Fibroblast of the aortic adventitia (primary cell): Measurements from ENCODE around the gene SIGLEC9. TPM values are rescaled to one million over a fixed set of nuclear protein-coding genes. Genes with fewer than 3 reads are reported as not detected.

Experiments used
- DNase-seq: peaks from one replicate; pipeline ENCODE4 v3.0.0-alpha.2; 2010; ENCODE audit warnings: low read depth
- H3K4me3 ChIP-seq: 2 replicates; pipeline ENCODE4 v1.5.1; 2011; ENCODE audit warnings: low read depth, mild to moderate bottlenecking, control low read depth, low read length, moderate library complexity
- CTCF ChIP-seq: IDR thresholded peaks from 2 replicates; pipeline ENCODE4 v1.5.1; 2011; ENCODE audit warnings: mild to moderate bottlenecking, low read length, control low read depth, inconsistent platforms; ENCODE audit not compliant: insufficient read depth
- total RNA-seq: library from RNA; depleted of rRNA; stranded (reverse); fragments of >200 nt; gene quantifications from 2 replicates; pipeline ENCODE4 v1.2.3, GENCODE V29; 2012; ENCODE audit warnings: low replicate concordance

The SIGLEC9 gene
- 0.09 TPM in 1 of 2 replicates, not detected in the other for total RNA-seq

DNA sequence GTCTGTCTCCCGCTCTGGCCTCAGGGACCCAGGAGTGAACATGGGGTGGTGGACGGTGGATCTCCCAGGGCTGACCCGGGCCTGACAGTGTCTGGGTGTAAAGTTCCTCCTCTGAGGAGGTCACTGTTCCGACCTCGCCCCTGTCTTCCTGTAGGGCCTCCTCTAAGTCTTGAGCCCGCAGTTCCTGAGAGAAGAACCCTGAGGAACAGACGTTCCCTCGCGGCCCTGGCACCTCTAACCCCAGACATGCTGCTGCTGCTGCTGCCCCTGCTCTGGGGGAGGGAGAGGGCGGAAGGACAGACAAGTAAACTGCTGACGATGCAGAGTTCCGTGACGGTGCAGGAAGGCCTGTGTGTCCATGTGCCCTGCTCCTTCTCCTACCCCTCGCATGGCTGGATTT, at the start of gene SIGLEC9:
Gene SIGLEC9 (plus strand): TSS at position 178 of the 400 bp plus-strand sequence. CDS start 69 bp downstream, at position 247.
- TF ChIP-seq CTCF = no peak
- H3K4me3 ChIP-seq = no peak within 1 kb of the TSS
- DNase-seq = no peak

DNA sequence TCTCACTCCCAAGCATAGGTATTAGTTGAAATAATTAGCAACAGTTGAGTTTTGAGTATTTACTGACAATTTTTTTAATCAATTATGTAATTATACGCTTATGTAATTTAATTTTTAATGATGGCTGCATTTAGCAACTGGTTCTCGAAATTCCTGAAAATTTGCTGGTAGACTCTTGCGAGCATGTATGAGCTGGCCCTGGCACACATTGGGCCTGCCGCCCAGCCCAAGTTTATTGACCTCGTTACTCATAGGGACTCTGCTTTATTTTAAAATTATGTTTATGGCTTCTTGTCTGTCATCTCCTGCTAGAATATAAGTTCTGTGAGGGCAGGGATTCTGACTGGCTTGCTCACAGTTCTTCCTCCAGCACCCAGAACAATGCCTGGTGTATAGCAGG, 48.7 kb upstream of the SIGLEC9 start:
- no peak overlapping the region for H3K4me3 ChIP-seq
- TF ChIP-seq CTCF = no peak
- DNase-seq = no peak

DNA sequence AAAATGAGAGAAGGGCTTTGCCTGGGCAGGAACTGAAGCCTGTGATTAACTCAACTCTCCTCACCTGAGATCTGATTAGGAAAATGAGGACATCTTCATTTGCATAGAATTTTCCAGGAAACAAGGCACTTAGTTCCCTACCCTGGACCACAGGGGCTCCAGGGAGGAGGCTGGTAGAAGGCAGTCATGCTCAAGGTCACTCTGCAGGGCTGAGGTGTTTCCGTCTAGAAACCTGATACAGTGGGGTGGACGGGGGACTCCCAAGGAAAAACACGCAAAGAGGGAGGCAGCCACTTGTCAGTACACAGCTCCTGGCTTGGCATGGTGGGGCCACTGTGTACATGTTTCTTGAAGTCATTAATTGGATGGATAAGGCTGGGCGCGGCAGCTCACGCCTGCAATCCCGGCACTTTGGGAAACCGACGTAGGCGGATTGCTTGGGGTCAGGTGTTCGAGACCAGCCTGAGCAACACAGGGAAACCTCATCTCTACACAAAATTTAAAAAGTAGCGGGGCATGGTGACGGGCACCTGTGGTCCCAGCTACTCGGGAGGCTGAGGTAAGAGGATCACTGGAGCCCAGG, 48.0 kb upstream of the SIGLEC9 start:
- TF ChIP-seq CTCF = no peak
- no peak overlapping the region for H3K4me3 ChIP-seq
- no peak for DNase-seq

DNA sequence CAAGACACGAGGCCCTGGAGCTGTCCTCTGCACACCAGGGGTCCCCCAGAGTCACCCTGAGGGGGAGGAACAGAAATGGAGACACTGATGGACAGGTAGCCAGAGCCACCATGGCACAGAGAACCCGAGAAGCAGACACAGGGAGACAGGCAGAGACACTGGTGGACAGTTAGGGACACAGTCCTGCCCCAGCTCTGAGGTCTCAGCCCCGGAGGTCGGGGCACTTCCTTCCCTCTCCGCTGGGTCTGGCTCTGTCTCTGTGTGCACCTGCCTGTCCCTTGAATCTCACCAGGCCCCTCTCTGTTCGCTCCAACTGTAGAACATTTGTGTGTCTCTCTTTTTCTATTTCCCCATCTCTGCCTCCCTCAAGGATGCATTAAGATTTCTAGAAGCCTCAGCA, 46.6 kb upstream of the SIGLEC9 start:
- no peak overlapping the region for H3K4me3 ChIP-seq
- TF ChIP-seq CTCF = no peak
- DNase-seq = no peak

DNA sequence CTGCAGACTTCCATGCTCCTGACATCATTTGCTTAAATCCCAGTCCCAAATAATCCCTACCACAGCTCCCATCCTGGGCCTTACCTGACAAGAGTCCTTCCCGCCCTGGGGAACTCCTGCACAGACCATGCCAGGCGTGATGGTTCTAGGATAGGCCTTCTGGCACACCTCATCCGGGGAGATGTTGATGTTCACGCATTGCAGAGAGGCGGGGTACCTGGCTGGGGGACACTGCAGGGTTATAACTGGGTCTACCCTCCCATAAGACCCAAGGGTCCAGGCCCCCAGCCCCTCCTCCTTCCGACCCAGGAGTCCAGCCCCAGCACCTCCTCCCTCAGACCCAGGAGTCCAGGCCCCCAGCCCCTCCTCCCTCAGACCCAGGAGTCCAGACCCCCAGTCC, 46.0 kb upstream of the SIGLEC9 start:
- TF ChIP-seq CTCF = no peak
- no peak overlapping the region for H3K4me3 ChIP-seq

GRCh38 chr19:51079481-51080110, 45.1 kb upstream of the SIGLEC9 start:
- TF ChIP-seq CTCF = no peak
- DNase-seq = no peak
- H3K4me3 ChIP-seq = no peak overlapping the region

More for the DNA sequence above, 46.0 kb upstream of the SIGLEC9 start:
- no peak for DNase-seq

DNA sequence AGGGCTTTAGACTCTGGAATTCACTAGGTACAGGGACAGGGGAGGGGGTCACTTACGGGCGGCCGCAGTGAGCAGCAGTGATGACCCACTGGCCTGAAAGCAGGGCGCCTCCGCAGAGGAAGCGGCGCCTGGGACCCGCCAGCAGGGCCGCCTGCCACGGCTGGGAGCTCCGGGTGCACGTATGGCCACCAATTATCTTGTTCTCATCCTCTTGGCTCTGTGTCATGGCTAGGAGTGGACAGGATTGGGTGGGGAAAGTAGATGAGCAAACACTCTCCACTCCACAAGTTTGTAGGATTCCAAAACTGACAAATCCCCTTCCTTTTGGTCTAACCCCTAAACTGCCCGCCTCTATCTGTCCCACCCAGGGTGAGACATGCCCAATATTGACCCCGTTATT, 43.2 kb upstream of the SIGLEC9 start:
- no peak overlapping the region for H3K4me3 ChIP-seq
- no peak for TF ChIP-seq CTCF
- DNase-seq = no peak
